Mucosa of descending colon (tissue), 3 donors: ENCODE data around the gene MIA2. TPM values are rescaled to one million over a fixed set of nuclear protein-coding genes. Genes with fewer than 3 reads are reported as not detected.

ENCODE experiments used
- ATAC-seq: fragments of 200-7000 bp; cut with Tn5 transposase; one replicate; pipeline ENCODE4 v1.9.1; 2020; ENCODE audit warnings: mild to moderate bottlenecking, moderate library complexity
- DNase-seq, 3 donors: peaks; one replicate each; pipeline ENCODE4 v3.0.0-alpha.2; 2020
- H3K36me3 ChIP-seq: fragments of 200-600 bp; one replicate; pipeline ENCODE4 v1.8.0; 2021; ENCODE audit warnings: low read depth, mild to moderate bottlenecking
- H3K4me1 ChIP-seq: fragments of 200-600 bp; one replicate; pipeline ENCODE4 v1.8.0; 2021; ENCODE audit warnings: low read depth, mild to moderate bottlenecking
- H3K4me3 ChIP-seq: fragments of 200-600 bp; one replicate; pipeline ENCODE4 v1.8.0; 2021; ENCODE audit warnings: mild to moderate bottlenecking
- H3K9me3 ChIP-seq: fragments of 200-600 bp; one replicate; pipeline ENCODE4 v1.8.0; 2021; ENCODE audit warnings: mild to moderate bottlenecking
- CTCF ChIP-seq: fragments of 200-600 bp; IDR thresholded peaks from one replicate; pipeline ENCODE4 v1.8.0; 2022; ENCODE audit warnings: antibody characterized with exemption, mild to moderate bottlenecking
- intact Hi-C, 2 donors: fragments of 100-400 bp; cut with DNase I in 1 of 2; cut with micrococcal nuclease in 1 of 2; formaldehyde crosslinking; loops; one replicate each; pipeline versions ENCODE4 v1.11.0 to v1.11.1; 2022; cut with DNase I, micrococcal nuclease
- total RNA-seq, 3 donors: library from RNA; stranded (reverse); fragmentation: NEBNext Ultra II Directional in 2 of 3; extraction: Animal tissue kit (Norgen Biotek cat#: 25700) in 2 of 3; gene quantifications; one replicate each; pipeline versions ENCODE4 v1.2.1 to v1.2.4, GENCODE V29; 2021 to 2023
- donor health status: DM: no; HTN: no; CAD: no; lungs with moderate emphysema.
- donor health status: DM: no; HTN: no; CAD: no.
- donor health status: DM: no; HTN: yes; CAD: no.

MIA2 gene
- total RNA-seq, 3 donors from 2014 or later, result 46.1 to 81.9 (median 51.7) TPM

GRCh38 chr14:39419272-39419671, 185.6 kb downstream of the MIA2 start:
- H3K4me3 ChIP-seq, result no peak overlapping the region
- TF ChIP-seq CTCF, result no peak
- DNase-seq, result no peak
- peaks cover 22% of the 10 kb centered on the region for H3K9me3 ChIP-seq
- intact Hi-C loops, result no loop called here
- no peak for ATAC-seq
- H3K36me3 ChIP-seq, result no peaks in the 10 kb centered on the region
- H3K4me1 ChIP-seq, result no peaks in the 10 kb centered on the region

GRCh38 chr14:39422243-39422642, 188.5 kb downstream of the MIA2 start:
- Histone ChIP-seq H3K36me3 (no peaks in the 10 kb centered on the region), H3K4me1 (peaks cover 4% of the 10 kb centered on the region), H3K9me3 (peaks cover 1% of the 10 kb centered on the region), H3K4me3 (no peak overlapping the region)
- DNase-seq (no peak), ATAC-seq (peak; percentile 75)
- intact Hi-C loops, result no loop called here
- TF ChIP-seq CTCF, result no peak

GRCh38 chr14:39423793-39424192, 190.1 kb downstream of the MIA2 start:
- intact Hi-C loops, result no loop called here
- peaks cover 10% of the 10 kb centered on the region for H3K4me1 ChIP-seq
- TF ChIP-seq CTCF, result no peak
- no peaks in the 10 kb centered on the region for H3K36me3 ChIP-seq
- DNase-seq (no peak), ATAC-seq (no peak)
- no peaks in the 10 kb centered on the region for H3K9me3 ChIP-seq
- H3K4me3 ChIP-seq, result no peak overlapping the region

GRCh38 chr14:39425947-39426346, 192.2 kb downstream of the MIA2 start:
- Histone ChIP-seq H3K4me3 (no peak overlapping the region), H3K36me3 (no peaks in the 10 kb centered on the region), H3K4me1 (peaks cover 22% of the 10 kb centered on the region), H3K9me3 (no peaks in the 10 kb centered on the region)
- no peak for TF ChIP-seq CTCF
- intact Hi-C loops, result no loop called here
- DNase-seq, result no peak
- no peak for ATAC-seq

- ATAC-seq (no peak), DNase-seq (no peak)
- H3K36me3 ChIP-seq, result no peaks in the 10 kb centered on the region
- H3K9me3 ChIP-seq, result no peaks in the 10 kb centered on the region
- intact Hi-C loops, result no loop called here
- TF ChIP-seq CTCF, result no peak
- H3K4me1 ChIP-seq, result peaks cover 23% of the 10 kb centered on the region
- no peak overlapping the region for H3K4me3 ChIP-seq
These were observed 192.9 kb downstream of the MIA2 start for GRCh38 chr14:39426605-39427004.

GRCh38 chr14:39428118-39428517, 194.4 kb downstream of the MIA2 start:
- intact Hi-C loops, result no loop called here
- H3K4me3 ChIP-seq, result no peak overlapping the region
- no peak for ATAC-seq

More at GRCh38 chr14:39428118-39428517, 194.4 kb downstream of the MIA2 start:
- no peak for TF ChIP-seq CTCF
- Histone ChIP-seq H3K36me3 (no peaks in the 10 kb centered on the region), H3K9me3 (no peaks in the 10 kb centered on the region), H3K4me1 (peaks cover 23% of the 10 kb centered on the region)
- no peak for DNase-seq
